Tibial nerve (tissue), 4 donors: ENCODE results near the gene JMY. TPM values are rescaled to one million over a fixed set of nuclear protein-coding genes. Genes with fewer than 3 reads are reported as not detected.

ENCODE experiments used
- DNase-seq, 2 donors: peaks; one replicate each; pipeline ENCODE4 v3.0.0-alpha.2; 2019; ENCODE audit warnings: low spot score in 2 of 2
- H3K27ac ChIP-seq, 4 donors: fragments of 200-600 bp; sonication (generic) in 3 of 4; one replicate each; pipeline ENCODE4 v1.5.1; 2017 to 2019; ENCODE audit warnings: mild to moderate bottlenecking in 1 of 4
- H3K27me3 ChIP-seq, 2 donors: fragments of 200-600 bp; sonication (generic) in 1 of 2; one replicate each; pipeline versions ENCODE4 v1.5.1 to v1.6.0; 2017 to 2019
- H3K36me3 ChIP-seq, 3 donors: fragments of 200-600 bp; sonication (generic); one replicate each; pipeline ENCODE4 v1.5.1; 2018 to 2019
- H3K4me1 ChIP-seq, 4 donors: fragments of 200-600 bp; sonication (generic) in 3 of 4; one replicate each; pipeline ENCODE4 v1.5.1; 2017 to 2019
- H3K4me3 ChIP-seq, 4 donors: fragments of 200-600 bp; sonication (generic) in 3 of 4; one replicate each; pipeline ENCODE4 v1.5.1; 2017 to 2019; ENCODE audit warnings: mild to moderate bottlenecking in 1 of 4, moderate library complexity in 1 of 4
- H3K9me3 ChIP-seq, 4 donors: fragments of 200-600 bp; sonication (generic) in 3 of 4; one replicate each; pipeline ENCODE4 v1.5.1; 2017 to 2019
- EP300 ChIP-seq, 2 donors: sonication (generic); formaldehyde crosslinking; IDR thresholded peaks; one replicate each; pipeline ENCODE4 v1.6.1; 2017; ENCODE audit warnings: antibody characterized with exemption in 2 of 2, mild to moderate bottlenecking in 1 of 2
- POLR2A ChIP-seq, 2 donors: fragments of 450-650 bp; IDR thresholded peaks; one replicate each; pipeline ENCODE4 v1.6.1; 2017; ENCODE audit warnings: antibody characterized with exemption in 2 of 2, mild to moderate bottlenecking in 2 of 2, moderate library complexity in 2 of 2
- WGBS, 2 donors: methylation state at CpG; one replicate each; pipeline ENCODE4 v1.1.5; 2018; 5-methylcytosine and 5-hydroxymethylcytosine counted together
- small RNA-seq: library from RNA; depleted of rRNA; stranded (forward); fragments of <200 nt; gene quantifications from one replicate; pipeline ENCODE3, GENCODE V24; 2016
- total RNA-seq, 4 donors: library from RNA; depleted of rRNA; stranded (reverse); fragments of >200 nt; gene quantifications; one replicate each; pipeline ENCODE4 v1.1.0, GENCODE V29; 2016
- TF ChIP-seq, protein P1 (sequence below), 5 experiments: fragments of 200-600 bp in 3 of 5; fragments of 450-650 bp in 2 of 5; sonication (generic) in 3 of 5; IDR thresholded peaks; one replicate each; pipeline ENCODE4 v1.5.1; 2016 to 2019; ENCODE audit warnings: antibody characterized with exemption in 5 of 5, mild to moderate bottlenecking in 3 of 5, moderate library complexity in 2 of 5

JMY gene
- total RNA-seq, 4 donors from 2014 or later = 14.7 to 25.7 (median 23.4) TPM

DNA sequence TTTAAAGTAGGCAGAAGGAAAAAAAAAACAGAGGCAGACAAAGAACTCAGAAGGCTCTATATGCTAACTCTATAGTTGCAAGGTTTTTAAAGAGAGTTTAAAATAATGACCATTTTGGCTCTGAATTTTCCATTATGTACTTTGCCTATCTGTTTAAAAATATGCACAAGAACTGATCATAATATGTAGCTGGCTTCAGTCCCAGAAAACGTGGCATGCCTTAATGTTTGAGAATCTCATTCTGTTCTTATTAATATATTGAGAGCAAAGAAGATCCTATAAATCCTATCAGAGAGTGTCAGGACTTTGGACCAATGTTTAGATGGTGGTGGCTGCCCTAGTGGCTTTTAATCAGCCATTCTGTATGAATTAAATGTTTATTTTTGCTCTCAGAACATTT, 121.5 kb downstream of the JMY start:
- TF ChIP-seq EP300 (IDR thresholded peaks at IDR 0.05) (no peak), POLR2A (IDR thresholded peaks at IDR 0.05) (no peak)
- TF ChIP-seq, protein P1, sequence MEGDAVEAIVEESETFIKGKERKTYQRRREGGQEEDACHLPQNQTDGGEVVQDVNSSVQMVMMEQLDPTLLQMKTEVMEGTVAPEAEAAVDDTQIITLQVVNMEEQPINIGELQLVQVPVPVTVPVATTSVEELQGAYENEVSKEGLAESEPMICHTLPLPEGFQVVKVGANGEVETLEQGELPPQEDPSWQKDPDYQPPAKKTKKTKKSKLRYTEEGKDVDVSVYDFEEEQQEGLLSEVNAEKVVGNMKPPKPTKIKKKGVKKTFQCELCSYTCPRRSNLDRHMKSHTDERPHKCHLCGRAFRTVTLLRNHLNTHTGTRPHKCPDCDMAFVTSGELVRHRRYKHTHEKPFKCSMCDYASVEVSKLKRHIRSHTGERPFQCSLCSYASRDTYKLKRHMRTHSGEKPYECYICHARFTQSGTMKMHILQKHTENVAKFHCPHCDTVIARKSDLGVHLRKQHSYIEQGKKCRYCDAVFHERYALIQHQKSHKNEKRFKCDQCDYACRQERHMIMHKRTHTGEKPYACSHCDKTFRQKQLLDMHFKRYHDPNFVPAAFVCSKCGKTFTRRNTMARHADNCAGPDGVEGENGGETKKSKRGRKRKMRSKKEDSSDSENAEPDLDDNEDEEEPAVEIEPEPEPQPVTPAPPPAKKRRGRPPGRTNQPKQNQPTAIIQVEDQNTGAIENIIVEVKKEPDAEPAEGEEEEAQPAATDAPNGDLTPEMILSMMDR (IDR thresholded peaks at IDR 0.05) = no peak
- Histone ChIP-seq H3K4me1 (peaks cover 0 to 5% (median 0%) of the 10 kb centered on the region in 4 donors), H3K27ac (no peak overlapping the region), H3K4me3 (no peak overlapping the region), H3K36me3 (no peaks in the 10 kb centered on the region), H3K9me3 (no peaks in the 10 kb centered on the region), H3K27me3 (no peaks in the 10 kb centered on the region)
- no peak for DNase-seq
- 4 to 5% methylated on average over 1 of the region's 1 CpG for WGBS, 2 donors

Small RNA genes lying within 50 kb of the gene (small RNA-seq; reads per million reads assigned to genes)
- not detected for gene AC016559.1
- gene RF00425 = not detected

Other genes with a start within 250 kb of the JMY start
- 10 to 100 TPM in 2 of 4 donors, 1 to 10 TPM in 2; 7.1 to 20.1 (median 11.8) TPM for gene DMGDH, start 166.5 kb upstream of the JMY start, total RNA-seq
- 10 to 100 TPM; 27.6 to 63.4 (median 48.0) TPM for gene BHMT2, start 166.4 kb upstream of the JMY start, total RNA-seq
- 1 to 10 TPM; 2.4 to 5.9 (median 4.1) TPM for gene BHMT, start 124.3 kb upstream of the JMY start, total RNA-seq